IPS DF 6.9 (cell line): ENCODE measurements around the gene SLC35F1.
"Not testable (repeated sequence)": the region's sequence is repeated elsewhere in the genome, so short reads cannot be mapped to it uniquely, and the experiment has no call there.

Experiments
- DNase-seq: peaks from one replicate; pipeline ENCODE4 v3.0.0-alpha.2; 2013; ENCODE audit warnings: low read depth, low spot score
- H3K27ac ChIP-seq: one replicate; pipeline ENCODE4 v1.5.1; 2013; ENCODE audit warnings: low read length, control low read depth
- H3K27me3 ChIP-seq: 2 replicates; pipeline ENCODE4 v1.6.1; 2013; ENCODE audit warnings: mild to moderate bottlenecking, low read length; ENCODE audit not compliant: control insufficient read depth, insufficient read depth
- H3K36me3 ChIP-seq: 2 replicates; pipeline ENCODE4 v1.6.1; 2013; ENCODE audit warnings: low read length; ENCODE audit not compliant: control insufficient read depth, insufficient read depth
- H3K4me1 ChIP-seq: 2 replicates; pipeline ENCODE4 v1.6.1; 2013; ENCODE audit warnings: low read length; ENCODE audit not compliant: control insufficient read depth, insufficient read depth
- H3K4me3 ChIP-seq: 2 replicates; pipeline ENCODE4 v1.5.1; 2013; ENCODE audit warnings: mild to moderate bottlenecking, low read length
- H3K9me3 ChIP-seq: 2 replicates; pipeline ENCODE4 v1.6.1; 2013; ENCODE audit warnings: low read length, inconsistent platforms; ENCODE audit not compliant: control insufficient read depth, insufficient read depth
- WGBS: extraction: QIAGEN DNeasy Blood & Tissue Kit; methylation state at CpG from one replicate; pipeline ENCODE4 v1.1.7; 2013; ENCODE audit warnings: mixed read lengths, missing lambda C conversion rate; ENCODE audit not compliant: insufficient read length, insufficient coverage; 5-methylcytosine and 5-hydroxymethylcytosine counted together

Gene SLC35F1

GRCh38 chr6:117986396-117986795 lies 79.3 kb downstream of the SLC35F1 start:
- Histone ChIP-seq H3K9me3 (no peaks in the 10 kb centered on the region), H3K27ac (no peak overlapping the region), H3K36me3 (no peaks in the 10 kb centered on the region), H3K4me1 (no peaks in the 10 kb centered on the region), H3K27me3 (no peaks in the 10 kb centered on the region), H3K4me3 (no peak overlapping the region)
- no peak for DNase-seq
- WGBS, result no CpG with 5 or more reads among the region's 4 CpGs

DNA sequence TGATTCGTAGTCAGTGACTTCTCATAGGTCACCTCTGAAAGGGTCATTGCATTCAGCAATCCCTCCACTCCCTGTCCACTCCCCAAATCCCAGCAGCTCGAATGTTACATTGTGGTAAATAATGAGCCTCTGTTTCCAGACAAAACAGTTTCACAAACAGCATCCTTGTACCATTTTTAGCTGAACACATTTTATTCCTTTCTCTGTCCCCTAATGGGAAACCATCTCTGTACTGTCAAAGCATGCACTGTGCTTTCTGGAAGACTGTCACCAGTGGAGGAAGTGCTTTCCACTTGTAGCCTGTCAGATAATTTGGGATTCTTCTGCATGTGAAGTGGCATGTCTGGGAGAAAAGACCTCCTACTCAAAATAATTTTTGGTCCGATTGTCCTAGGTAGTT lies 82.0 kb downstream of the SLC35F1 start:
- no peaks in the 10 kb centered on the region for H3K9me3 ChIP-seq
- H3K4me1 ChIP-seq, result no peaks in the 10 kb centered on the region
- no peak for DNase-seq
- no peaks in the 10 kb centered on the region for H3K36me3 ChIP-seq
- no peaks in the 10 kb centered on the region for H3K27me3 ChIP-seq
- no peak overlapping the region for H3K27ac ChIP-seq
- no peak overlapping the region for H3K4me3 ChIP-seq
- WGBS, result no CpG with 5 or more reads among the region's 3 CpGs

- no CpG with 5 or more reads among the region's 1 CpG for WGBS
- Histone ChIP-seq H3K27ac (no peak overlapping the region), H3K9me3 (no peaks in the 10 kb centered on the region), H3K4me1 (no peaks in the 10 kb centered on the region), H3K4me3 (no peak overlapping the region), H3K27me3 (no peaks in the 10 kb centered on the region), H3K36me3 (no peaks in the 10 kb centered on the region)
- DNase-seq, result no peak
Observed at GRCh38 chr6:117990151-117990550, 83.1 kb downstream of the SLC35F1 start.

GRCh38 chr6:117992856-117993255 lies 85.8 kb downstream of the SLC35F1 start:
- no peaks in the 10 kb centered on the region for H3K27me3 ChIP-seq
- no CpG with 5 or more reads among the region's 1 CpG for WGBS

GRCh38 chr6:118012944-118013343 lies 105.9 kb downstream of the SLC35F1 start:
- Histone ChIP-seq H3K4me3 (no peak overlapping the region), H3K9me3 (no peaks in the 10 kb centered on the region), H3K27me3 (no peaks in the 10 kb centered on the region), H3K4me1 (no peaks in the 10 kb centered on the region), H3K27ac (no peak overlapping the region), H3K36me3 (no peaks in the 10 kb centered on the region)
- no CpG with 5 or more reads among the region's 5 CpGs for WGBS
- DNase-seq, result no peak

More at GRCh38 chr6:117992856-117993255, 85.8 kb downstream of the SLC35F1 start:
- H3K4me1 ChIP-seq, result no peaks in the 10 kb centered on the region
- no peaks in the 10 kb centered on the region for H3K36me3 ChIP-seq
- H3K27ac ChIP-seq, result no peak overlapping the region
- H3K9me3 ChIP-seq, result no peaks in the 10 kb centered on the region
- H3K4me3 ChIP-seq, result no peak overlapping the region
- DNase-seq, result no peak

DNA sequence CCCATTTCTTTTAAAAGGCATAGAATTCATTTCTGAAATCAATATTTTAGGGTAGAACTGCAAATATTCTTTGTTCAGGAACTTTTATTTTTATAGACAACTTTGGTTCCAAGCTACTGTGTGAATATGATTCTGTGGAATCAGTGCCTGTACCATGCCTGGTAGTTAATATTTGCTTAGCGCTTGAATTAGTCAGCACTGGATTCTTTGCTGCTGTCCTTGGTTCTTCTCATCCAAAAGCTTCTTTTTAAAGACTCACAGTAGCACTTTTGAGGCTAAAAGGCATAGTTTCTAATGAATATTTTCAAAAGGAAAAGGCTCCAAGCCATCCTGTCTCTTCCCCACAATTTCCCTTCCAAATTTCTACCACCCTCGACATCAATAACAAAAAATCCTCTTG lies 109.5 kb downstream of the SLC35F1 start:
- Histone ChIP-seq H3K9me3 (no peaks in the 10 kb centered on the region), H3K4me3 (no peak overlapping the region), H3K4me1 (no peaks in the 10 kb centered on the region), H3K36me3 (no peaks in the 10 kb centered on the region), H3K27me3 (no peaks in the 10 kb centered on the region), H3K27ac (no peak overlapping the region)
- WGBS, result 100% methylated on average over 1 of the region's 2 CpGs
- no peak for DNase-seq

GRCh38 chr6:118017301-118017848 lies 110.3 kb downstream of the SLC35F1 start:
- DNase-seq, result no peak
- H3K27ac ChIP-seq, result no peak overlapping the region
- H3K4me3 ChIP-seq, result no peak overlapping the region
- no peaks in the 10 kb centered on the region for H3K4me1 ChIP-seq
- no peaks in the 10 kb centered on the region for H3K36me3 ChIP-seq
- no peaks in the 10 kb centered on the region for H3K27me3 ChIP-seq
- no peaks in the 10 kb centered on the region for H3K9me3 ChIP-seq
- WGBS, result no CpG with 5 or more reads among the region's 2 CpGs

- WGBS, result no CpG with 5 or more reads among the region's 3 CpGs
- no peak overlapping the region for H3K4me3 ChIP-seq
Observed at GRCh38 chr6:118023771-118024170, 116.7 kb downstream of the SLC35F1 start.

GRCh38 chr6:118029967-118030366 lies 122.9 kb downstream of the SLC35F1 start:
- WGBS, result 100% methylated on average over 2 of the region's 4 CpGs
- Histone ChIP-seq H3K4me1 (no peaks in the 10 kb centered on the region), H3K4me3 (no peak overlapping the region), H3K9me3 (no peaks in the 10 kb centered on the region), H3K36me3 (no peaks in the 10 kb centered on the region), H3K27me3 (no peaks in the 10 kb centered on the region), H3K27ac (no peak overlapping the region)
- no peak for DNase-seq

More at GRCh38 chr6:118023771-118024170, 116.7 kb downstream of the SLC35F1 start:
- no peaks in the 10 kb centered on the region for H3K4me1 ChIP-seq
- no peaks in the 10 kb centered on the region for H3K36me3 ChIP-seq
- H3K27me3 ChIP-seq, result no peaks in the 10 kb centered on the region
- no peak for DNase-seq
- no peak overlapping the region for H3K27ac ChIP-seq
- no peaks in the 10 kb centered on the region for H3K9me3 ChIP-seq

- not testable (repeated sequence) for H3K9me3 ChIP-seq, H3K36me3 ChIP-seq, H3K4me1 ChIP-seq, DNase-seq, H3K27me3 ChIP-seq, H3K4me3 ChIP-seq, H3K27ac ChIP-seq
- no CpG with 5 or more reads among the region's 3 CpGs for WGBS
Observed at GRCh38 chr6:118037479-118037878, 130.4 kb downstream of the SLC35F1 start.

DNA sequence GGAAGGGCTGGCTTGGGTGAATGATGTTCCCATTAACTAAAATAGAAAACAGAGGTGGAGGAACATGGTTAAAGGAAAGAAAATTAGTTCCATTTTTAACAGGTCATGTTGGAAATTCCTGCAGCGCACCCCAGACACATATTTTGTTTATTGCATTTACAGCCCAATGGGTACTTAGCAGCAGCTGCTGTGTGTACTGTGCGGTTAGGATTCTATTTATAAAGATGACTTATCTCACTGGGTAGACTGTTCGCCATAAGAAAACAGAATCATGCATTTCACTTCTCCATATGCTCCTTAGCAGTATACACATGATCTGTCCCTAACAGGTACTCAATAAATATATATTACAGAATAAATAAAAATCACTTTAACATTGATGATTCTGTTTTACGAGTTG lies 135.8 kb downstream of the SLC35F1 start:
- Histone ChIP-seq H3K27ac (no peak overlapping the region), H3K4me3 (no peak overlapping the region), H3K36me3 (no peaks in the 10 kb centered on the region), H3K4me1 (no peaks in the 10 kb centered on the region), H3K9me3 (no peaks in the 10 kb centered on the region), H3K27me3 (no peaks in the 10 kb centered on the region)
- no peak for DNase-seq
- no CpG with 5 or more reads among the region's 4 CpGs for WGBS
